Choroid plexus epithelial cell (primary cell): ENCODE data around the gene HCN2.

Source experiments
- DNase-seq: peaks from one replicate; pipeline ENCODE4 v3.0.0-alpha.2; 2010; ENCODE audit warnings: low read depth
- H3K4me3 ChIP-seq: 2 replicates; pipeline ENCODE4 v1.5.1; 2011; ENCODE audit warnings: low read depth, mild to moderate bottlenecking, control low read depth, low read length, moderate library complexity
- CTCF ChIP-seq: conservative IDR thresholded peaks from 2 replicates; pipeline ENCODE4 v1.5.1; 2011; ENCODE audit warnings: low read depth, mild to moderate bottlenecking, control low read depth, inconsistent platforms, low read length, moderate library complexity

HCN2 gene

DNA sequence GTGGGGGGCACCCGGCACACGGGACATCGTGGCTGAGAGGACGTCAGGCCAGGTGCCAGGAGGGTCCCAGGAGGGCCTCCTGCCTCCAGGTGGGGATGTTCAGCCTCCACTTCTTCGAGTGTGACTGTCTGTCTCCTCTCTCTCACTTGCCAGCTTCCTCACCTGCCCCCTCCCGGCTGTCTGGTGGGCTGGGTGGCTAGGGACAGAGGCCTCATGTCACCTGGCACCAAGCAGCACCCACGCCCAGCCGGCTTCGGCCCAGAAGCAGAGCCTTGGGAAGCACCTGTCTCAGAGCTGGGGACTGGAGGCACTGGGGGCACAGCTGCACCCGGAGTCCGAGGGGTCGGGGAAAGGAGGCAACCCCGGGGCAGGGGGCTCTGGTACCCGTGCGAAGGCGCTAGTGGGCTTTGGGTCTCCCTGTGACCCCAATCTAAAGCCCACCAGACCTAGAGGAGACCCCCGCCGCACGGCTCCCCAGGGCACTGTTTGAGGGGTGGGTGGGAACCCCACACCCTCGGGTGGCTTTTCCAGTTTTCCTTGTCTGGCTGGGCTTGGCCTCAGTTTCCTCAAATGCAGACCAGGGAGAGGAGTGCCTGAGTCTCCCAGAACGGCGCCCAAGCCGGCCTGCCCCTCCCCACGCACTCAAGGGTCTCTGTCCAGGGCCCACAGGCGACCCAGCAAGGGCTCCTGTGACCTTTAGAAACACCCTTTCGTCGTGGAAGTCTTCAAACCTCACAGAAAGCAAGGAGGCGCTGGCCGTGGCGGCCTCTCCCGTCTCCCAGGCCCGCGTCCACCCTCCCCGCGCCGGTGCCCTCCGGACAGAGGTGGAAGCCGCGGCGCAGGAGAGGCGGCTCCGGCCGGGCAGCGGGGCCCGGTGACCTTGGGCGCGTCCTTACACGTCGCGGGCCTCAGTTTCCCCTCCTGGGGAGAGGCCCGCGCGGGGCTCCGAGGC lies 664 bp upstream of the HCN2 start:
- TF ChIP-seq CTCF = peak; percentile 20
- no peak for DNase-seq

DNA sequence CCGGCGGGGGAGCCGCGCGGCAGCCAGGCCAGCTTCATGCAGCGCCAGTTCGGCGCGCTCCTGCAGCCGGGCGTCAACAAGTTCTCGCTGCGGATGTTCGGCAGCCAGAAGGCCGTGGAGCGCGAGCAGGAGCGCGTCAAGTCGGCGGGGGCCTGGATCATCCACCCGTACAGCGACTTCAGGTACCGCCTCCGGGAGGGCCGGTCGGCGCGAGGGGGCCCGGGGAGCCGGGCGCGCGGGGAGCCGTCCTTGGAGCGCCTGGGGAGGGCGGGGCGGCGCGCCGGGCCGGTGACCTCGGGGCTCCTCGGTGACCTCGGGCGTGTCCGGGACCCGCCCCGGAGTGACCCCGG lies 690 bp downstream of the HCN2 start:
- peak; percentile 57 for DNase-seq
- no peak for TF ChIP-seq CTCF
- peak overlapping the region; percentile 47 for H3K4me3 ChIP-seq

More for the DNA sequence above, 664 bp upstream of the HCN2 start:
- H3K4me3 ChIP-seq = no peak overlapping the region

DNA sequence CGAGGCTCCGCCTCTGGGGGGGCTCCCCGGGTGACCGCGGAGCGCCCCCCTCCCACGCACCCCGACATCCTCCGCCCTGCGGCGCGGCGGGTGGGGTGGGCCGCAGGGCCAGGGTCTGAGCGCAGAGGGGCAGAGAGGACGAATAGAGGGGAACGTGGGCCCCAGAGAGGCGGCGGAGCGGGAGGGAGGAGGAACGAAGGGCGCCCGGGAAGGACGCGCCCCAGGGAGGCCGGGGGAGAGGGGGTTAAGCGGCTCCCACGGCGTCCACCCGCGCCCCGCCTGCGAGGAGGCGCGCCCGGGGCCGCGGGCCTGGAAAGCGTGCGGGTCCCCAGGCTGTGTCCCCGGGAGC lies 1.0 kb downstream of the HCN2 start:
- DNase-seq = no peak
- H3K4me3 ChIP-seq = peak overlapping the region; percentile 47
- no peak for TF ChIP-seq CTCF

DNA sequence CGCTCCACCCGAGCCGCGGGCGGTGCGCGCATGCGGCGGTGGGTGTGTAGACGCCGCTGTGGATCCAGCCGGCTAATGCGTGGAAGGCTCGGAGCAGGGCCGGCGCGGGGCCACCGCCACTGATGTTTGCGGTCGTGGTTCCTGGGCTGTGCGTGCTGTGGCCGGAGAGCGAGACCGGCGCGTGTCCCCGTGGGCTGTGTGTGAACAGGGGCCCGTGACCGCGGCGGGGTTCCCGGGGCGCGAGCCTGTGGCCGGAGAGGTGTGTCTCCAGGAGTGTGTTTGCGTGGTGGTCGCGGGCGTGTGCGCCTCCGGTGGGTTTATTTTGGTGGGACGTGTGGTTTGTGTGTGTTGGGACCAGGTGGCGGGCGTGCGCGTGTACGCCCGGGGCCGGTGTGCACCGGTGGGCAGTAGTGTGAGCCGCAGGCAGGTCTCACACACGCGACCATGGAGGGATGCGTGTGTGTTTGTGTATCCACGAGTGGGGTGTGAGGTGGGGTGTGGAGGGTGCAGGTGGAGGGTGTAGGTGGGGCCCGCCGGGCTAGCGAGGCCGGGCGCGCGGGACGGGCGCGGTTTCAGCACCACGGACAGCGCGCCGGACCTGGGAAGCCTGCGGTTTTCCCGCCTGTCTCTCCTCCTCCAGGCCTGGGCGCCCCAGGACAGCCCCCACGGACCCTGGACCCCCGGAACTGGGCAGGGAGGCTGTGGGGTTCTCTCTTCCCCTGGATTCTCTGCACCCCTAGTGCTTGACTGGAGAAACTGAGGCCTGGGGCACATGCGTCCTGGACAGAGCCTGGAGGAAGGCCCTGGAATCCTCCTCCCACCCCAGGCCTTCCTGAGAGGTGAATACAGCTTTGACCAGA lies 1.6 kb downstream of the HCN2 start:
- no peak for DNase-seq
- H3K4me3 ChIP-seq = peak overlapping the region; percentile 47
- no peak for TF ChIP-seq CTCF

DNA sequence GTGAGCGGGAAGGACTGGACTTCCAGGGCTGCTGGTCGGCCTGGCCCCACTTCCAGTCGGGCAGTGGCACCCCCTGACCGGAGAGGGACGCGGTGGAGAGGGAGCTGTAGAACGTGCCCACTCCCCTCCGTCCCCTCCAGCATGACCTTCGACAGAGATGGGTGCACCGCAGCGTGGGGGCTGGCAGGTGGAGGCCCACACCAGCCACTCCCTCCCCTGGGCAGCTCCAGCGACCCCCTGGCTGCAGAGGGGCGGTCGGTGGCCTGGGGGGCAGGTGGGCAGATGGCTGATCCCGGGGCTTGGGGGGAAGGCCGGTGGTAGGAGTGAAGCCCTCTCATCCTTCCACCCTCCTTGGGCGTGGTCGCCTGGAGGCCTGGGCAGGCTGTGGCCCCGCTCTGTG lies 2.4 kb downstream of the HCN2 start:
- no peak for TF ChIP-seq CTCF
- no peak for DNase-seq
- H3K4me3 ChIP-seq = no peak overlapping the region

- no peak overlapping the region for H3K4me3 ChIP-seq
- no peak for DNase-seq
- no peak for TF ChIP-seq CTCF
Observed at GRCh38 chr19:593055-593454, 3.4 kb downstream of the HCN2 start.
